Cortex of kidney (tissue), 1 donor: ENCODE results near the gene NRBF2.
"Not testable (repeated sequence)": the region's sequence is repeated elsewhere in the genome, so short reads cannot be mapped to it uniquely, and the experiment has no call there.

Source experiments
- DNase-seq: peaks from one replicate; lab custom pipeline; 2025; lab: John Stamatoyannopoulos, UW

The NRBF2 gene

GRCh38 chr10:63133056-63133820 lies at the start of gene NRBF2:
Gene NRBF2 (plus strand): TSS chr10:63133328. CDS start chr10:63133471, 143 bp downstream.
- DNase-seq = no peak

GRCh38 chr10:63083406-63083805 lies 49.7 kb upstream of the NRBF2 start:
- DNase-seq = not testable (repeated sequence)

- no peak for DNase-seq
Measured at GRCh38 chr10:63083904-63084689, 49.0 kb upstream of the NRBF2 start.

GRCh38 chr10:63084690-63085382 lies 48.3 kb upstream of the NRBF2 start:
- no peak for DNase-seq

- no peak for DNase-seq
Measured at GRCh38 chr10:63093227-63093626, 39.9 kb upstream of the NRBF2 start.

GRCh38 chr10:63094405-63094804 lies 38.7 kb upstream of the NRBF2 start:
- DNase-seq = no peak

- no peak for DNase-seq
Measured at GRCh38 chr10:63094881-63095280, 38.2 kb upstream of the NRBF2 start.

GRCh38 chr10:63099734-63100133 lies 33.4 kb upstream of the NRBF2 start:
- no peak for DNase-seq

GRCh38 chr10:63101091-63101490 lies 32.0 kb upstream of the NRBF2 start:
- not testable (repeated sequence) for DNase-seq

- DNase-seq = not testable (repeated sequence)
Measured at GRCh38 chr10:63102279-63102883, 30.7 kb upstream of the NRBF2 start.

- not testable (repeated sequence) for DNase-seq
Measured at GRCh38 chr10:63103178-63103577, 29.9 kb upstream of the NRBF2 start.

- DNase-seq = no peak
Measured at GRCh38 chr10:63103971-63104409, 29.1 kb upstream of the NRBF2 start.

GRCh38 chr10:63105225-63106110 lies 27.7 kb upstream of the NRBF2 start:
- DNase-seq = no peak

GRCh38 chr10:63106111-63106755 lies 26.9 kb upstream of the NRBF2 start:
- DNase-seq = no peak

GRCh38 chr10:63107943-63108437 lies 25.1 kb upstream of the NRBF2 start:
- no peak for DNase-seq

GRCh38 chr10:63110940-63111339 lies 22.2 kb upstream of the NRBF2 start:
- no peak for DNase-seq

GRCh38 chr10:63114031-63114814 lies 18.9 kb upstream of the NRBF2 start:
- DNase-seq = no peak

- no peak for DNase-seq
Measured at GRCh38 chr10:63115732-63116383, 17.3 kb upstream of the NRBF2 start.
